Hepatocyte (in vitro differentiated cells): ENCODE results near the gene HPCAL1. TPM values are rescaled to one million over a fixed set of nuclear protein-coding genes. Genes with fewer than 3 reads are reported as not detected.

ENCODE experiments used
- DNase-seq: peaks from one replicate; pipeline ENCODE4 v3.0.0-alpha.2; 2016; ENCODE audit warnings: low spot score
- H2AFZ ChIP-seq: fragments of 200-600 bp; sonication (generic); 2 replicates; pipeline ENCODE4 v1.6.0; 2016; ENCODE audit warnings: antibody characterized with exemption, mild to moderate bottlenecking
- H3K27ac ChIP-seq: fragments of 200-600 bp; sonication (generic); 2 replicates; pipeline ENCODE4 v1.5.1; 2016; ENCODE audit warnings: mild to moderate bottlenecking
- H3K27me3 ChIP-seq: fragments of 200-600 bp; sonication (generic); 2 replicates; pipeline ENCODE4 v1.6.1; 2016
- H3K36me3 ChIP-seq: fragments of 200-600 bp; sonication (generic); replicated peaks from 2 replicates; pipeline ENCODE4 v1.5.1; 2016; ENCODE audit warnings: low read depth; ENCODE audit not compliant: insufficient read depth
- H3K4me1 ChIP-seq: fragments of 200-600 bp; sonication (generic); 2 replicates; pipeline ENCODE4 v1.5.1; 2016; ENCODE audit warnings: mild to moderate bottlenecking, moderate library complexity; ENCODE audit not compliant: insufficient read depth
- H3K4me2 ChIP-seq: fragments of 200-600 bp; sonication (generic); 2 replicates; pipeline ENCODE4 v1.6.0; 2016
- H3K4me3 ChIP-seq: fragments of 200-600 bp; sonication (generic); 2 replicates; pipeline ENCODE4 v1.5.1; 2016; ENCODE audit warnings: mild to moderate bottlenecking
- H3K79me2 ChIP-seq: fragments of 200-600 bp; sonication (generic); 2 replicates; pipeline ENCODE4 v1.6.0; 2017; ENCODE audit warnings: mild to moderate bottlenecking
- H3K9me2 ChIP-seq: fragments of 200-600 bp; sonication (generic); replicated peaks from 2 replicates; pipeline ENCODE4 v1.6.0; 2017; ENCODE audit warnings: mild to moderate bottlenecking; ENCODE audit not compliant: insufficient read depth
- H3K9me3 ChIP-seq: fragments of 200-600 bp; sonication (generic); 2 replicates; pipeline ENCODE4 v1.5.1; 2016; ENCODE audit warnings: low read depth, mild to moderate bottlenecking
- H4K20me1 ChIP-seq: fragments of 200-600 bp; sonication (generic); 2 replicates; pipeline ENCODE4 v1.6.0; 2016; ENCODE audit warnings: mild to moderate bottlenecking; ENCODE audit not compliant: insufficient read depth, poor library complexity, severe bottlenecking
- CTCF ChIP-seq: fragments of 200-600 bp; sonication (generic); IDR thresholded peaks from 2 replicates; pipeline ENCODE4 v1.5.1; 2016; ENCODE audit warnings: antibody characterized with exemption, mild to moderate bottlenecking; ENCODE audit not compliant: poor library complexity
- EZH2 ChIP-seq: fragments of 200-600 bp; sonication (generic); IDR thresholded peaks from 2 replicates; pipeline ENCODE4 v1.6.1; 2016; ENCODE audit warnings: antibody characterized with exemption, mild to moderate bottlenecking, borderline replicate concordance
- EZH2phosphoT487 ChIP-seq: fragments of 200-600 bp; sonication (generic); IDR thresholded peaks from one replicate; pipeline ENCODE4 v1.6.1; 2018; ENCODE audit warnings: antibody characterized with exemption, mild to moderate bottlenecking, low read depth, moderate library complexity; ENCODE audit not compliant: unreplicated experiment, severe bottlenecking
- WGBS: methylation state at CpG from one replicate; pipeline ENCODE4 v1.1.6; 2016; ENCODE audit warnings: low lambda C conversion rate; ENCODE audit errors: missing lambda C conversion rate; 5-methylcytosine and 5-hydroxymethylcytosine counted together
- polyA plus RNA-seq: library from polyadenylated mRNA; unstranded; fragments of >200 nt; fragmentation: Nextera tagmentation; extraction: Ambion mirVana; gene quantifications from 2 replicates; pipeline ENCODE4 v1.2.1, GENCODE V29; 2016
- total RNA-seq: library from RNA; depleted of rRNA; stranded (reverse); fragments of >200 nt; gene quantifications from 2 replicates; pipeline ENCODE4 v1.2.3, GENCODE V29; 2014

HPCAL1 gene
- total and polyA plus RNA-seq, 2 experiments from 2014 or later: 22.5 to 39.1 TPM

GRCh38 chr2:10279472-10279870 lies 23.2 kb upstream of the HPCAL1 start:
- no peaks in the 10 kb centered on the region for H3K36me3 ChIP-seq
- no peak overlapping the region for H2AFZ ChIP-seq
- no peaks in the 10 kb centered on the region for H3K9me3 ChIP-seq
- H4K20me1 ChIP-seq: no peaks in the 10 kb centered on the region
- H3K4me3 ChIP-seq: no peak overlapping the region
- 90% methylated on average over 11 of the region's 11 CpGs for WGBS
- H3K4me2 ChIP-seq: no peak overlapping the region
- TF ChIP-seq EZH2phosphoT487 (no peak), CTCF (no peak), EZH2 (no peak)
- DNase-seq: no peak
- H3K27me3 ChIP-seq: no peaks in the 10 kb centered on the region
- H3K27ac ChIP-seq: no peak overlapping the region
- no peaks in the 10 kb centered on the region for H3K9me2 ChIP-seq
- H3K4me1 ChIP-seq: peaks cover 3% of the 10 kb centered on the region
- no peaks in the 10 kb centered on the region for H3K79me2 ChIP-seq

- TF ChIP-seq EZH2phosphoT487 (no peak), EZH2 (no peak)
- 81% methylated on average over 12 of the region's 12 CpGs for WGBS
These were observed 22.7 kb upstream of the HPCAL1 start for GRCh38 chr2:10279946-10280463.

GRCh38 chr2:10281891-10282290 lies 20.8 kb upstream of the HPCAL1 start:
- Histone ChIP-seq H3K36me3 (no peaks in the 10 kb centered on the region), H2AFZ (no peak overlapping the region), H3K27ac (no peak overlapping the region), H3K27me3 (no peaks in the 10 kb centered on the region), H3K9me2 (no peaks in the 10 kb centered on the region), H3K4me2 (no peak overlapping the region), H3K9me3 (no peaks in the 10 kb centered on the region), H4K20me1 (no peaks in the 10 kb centered on the region), H3K79me2 (no peaks in the 10 kb centered on the region), H3K4me1 (peaks cover 7% of the 10 kb centered on the region), H3K4me3 (no peak overlapping the region)
- no peak for TF ChIP-seq EZH2phosphoT487
- TF ChIP-seq EZH2: no peak
- no peak for TF ChIP-seq CTCF
- 70% methylated on average over 4 of the region's 4 CpGs for WGBS
- no peak for DNase-seq

More at GRCh38 chr2:10279946-10280463, 22.7 kb upstream of the HPCAL1 start:
- no peaks in the 10 kb centered on the region for H3K79me2 ChIP-seq
- no peaks in the 10 kb centered on the region for H3K27me3 ChIP-seq
- H3K9me2 ChIP-seq: no peaks in the 10 kb centered on the region
- no peaks in the 10 kb centered on the region for H4K20me1 ChIP-seq
- no peak overlapping the region for H3K4me3 ChIP-seq
- no peak overlapping the region for H3K27ac ChIP-seq
- no peak for DNase-seq
- H3K36me3 ChIP-seq: no peaks in the 10 kb centered on the region
- peaks cover 3% of the 10 kb centered on the region for H3K4me1 ChIP-seq
- no peaks in the 10 kb centered on the region for H3K9me3 ChIP-seq
- H2AFZ ChIP-seq: no peak overlapping the region
- no peak overlapping the region for H3K4me2 ChIP-seq

- DNase-seq: no peak
- Histone ChIP-seq H4K20me1 (no peaks in the 10 kb centered on the region), H3K79me2 (no peaks in the 10 kb centered on the region), H3K4me1 (peaks cover 7% of the 10 kb centered on the region), H3K4me3 (no peak overlapping the region), H3K27ac (peak overlapping the region; percentile 40), H3K27me3 (no peaks in the 10 kb centered on the region), H3K4me2 (no peak overlapping the region), H2AFZ (no peak overlapping the region), H3K9me2 (no peaks in the 10 kb centered on the region), H3K36me3 (no peaks in the 10 kb centered on the region), H3K9me3 (no peaks in the 10 kb centered on the region)
- TF ChIP-seq EZH2: no peak
- TF ChIP-seq CTCF: no peak
- no peak for TF ChIP-seq EZH2phosphoT487
- 92% methylated on average over 6 of the region's 6 CpGs for WGBS
These were observed 20.0 kb upstream of the HPCAL1 start for GRCh38 chr2:10282611-10283105.
